ENCODE measurements around the gene DUSP2. TPM values are rescaled to one million over a fixed set of nuclear protein-coding genes. Genes with fewer than 3 reads are reported as not detected.
"Not testable (repeated sequence)": the region's sequence is repeated elsewhere in the genome, so short reads cannot be mapped to it uniquely, and the experiment has no call there.

DUSP2 gene
- total RNA-seq, 4 donors from 2014 or later, result 14.0 to 21.1 (median 15.6) TPM

- no peak for DNase-seq (ENCODE audit: low spot score in 2 of 2)
- 8 to 11% methylated on average over 14 to 31 of the region's 35 CpGs for WGBS, 2 donors
- peak overlapping the region; percentile 12 to 69 (median 50) for H3K4me3 ChIP-seq
- TF ChIP-seq EP300 (IDR thresholded peaks at IDR 0.05) (no peak), POLR2A (IDR thresholded peaks at IDR 0.05) (no peak)
- peaks cover 0 to 13% of the 10 kb centered on the region in 2 donors for H3K27me3 ChIP-seq
- H3K9me3 ChIP-seq, result no peaks in the 10 kb centered on the region
- peak overlapping the region in 2 of 4 donors; percentile 56 to 83 for H3K27ac ChIP-seq
- peaks cover 0 to 32% (median 15%) of the 10 kb centered on the region in 4 donors for H3K4me1 ChIP-seq
- H3K36me3 ChIP-seq, result no peaks in the 10 kb centered on the region
Observed at GRCh38 chr2:96144481-96145035, 682 bp downstream of the DUSP2 start.

- peak overlapping the region in 1 of 4 donors; percentile 83 for H3K27ac ChIP-seq
- no peaks in the 10 kb centered on the region for H3K9me3 ChIP-seq
- TF ChIP-seq CTCF (IDR thresholded peaks at IDR 0.05), result peak in 1 of 5 experiments; percentile 10
- no peak for TF ChIP-seq EP300 (IDR thresholded peaks at IDR 0.05)
- H3K4me1 ChIP-seq, result peaks cover 0 to 31% (median 15%) of the 10 kb centered on the region in 4 donors
- DNase-seq (ENCODE audit: low spot score in 2 of 2), result no peak
- no peaks in the 10 kb centered on the region for H3K36me3 ChIP-seq
- H3K4me3 ChIP-seq, result peak overlapping the region in 2 of 4 donors; percentile 60 to 69
- WGBS, 2 donors, result 89 to 93% methylated on average over 22 to 23 of the region's 23 CpGs
- peaks cover 0 to 13% of the 10 kb centered on the region in 2 donors for H3K27me3 ChIP-seq
Observed at GRCh38 chr2:96143848-96144480, 1.3 kb downstream of the DUSP2 start.

GRCh38 chr2:96143231-96143847 is 1.9 kb downstream of the DUSP2 start:
- peaks cover 0 to 13% of the 10 kb centered on the region in 2 donors for H3K27me3 ChIP-seq
- H3K27ac ChIP-seq, result no peak overlapping the region
- TF ChIP-seq EP300 (IDR thresholded peaks at IDR 0.05) (no peak), POLR2A (IDR thresholded peaks at IDR 0.05) (no peak), CTCF (IDR thresholded peaks at IDR 0.05) (no peak)
- H3K9me3 ChIP-seq, result no peaks in the 10 kb centered on the region
- DNase-seq (ENCODE audit: low spot score in 2 of 2), result no peak
- H3K4me1 ChIP-seq, result peaks cover 0 to 27% (median 15%) of the 10 kb centered on the region in 4 donors
- 81 to 94% methylated on average over 5 to 9 of the region's 10 CpGs for WGBS, 2 donors
- peak overlapping the region in 1 of 4 donors; percentile 60 for H3K4me3 ChIP-seq
- no peaks in the 10 kb centered on the region for H3K36me3 ChIP-seq

DNA sequence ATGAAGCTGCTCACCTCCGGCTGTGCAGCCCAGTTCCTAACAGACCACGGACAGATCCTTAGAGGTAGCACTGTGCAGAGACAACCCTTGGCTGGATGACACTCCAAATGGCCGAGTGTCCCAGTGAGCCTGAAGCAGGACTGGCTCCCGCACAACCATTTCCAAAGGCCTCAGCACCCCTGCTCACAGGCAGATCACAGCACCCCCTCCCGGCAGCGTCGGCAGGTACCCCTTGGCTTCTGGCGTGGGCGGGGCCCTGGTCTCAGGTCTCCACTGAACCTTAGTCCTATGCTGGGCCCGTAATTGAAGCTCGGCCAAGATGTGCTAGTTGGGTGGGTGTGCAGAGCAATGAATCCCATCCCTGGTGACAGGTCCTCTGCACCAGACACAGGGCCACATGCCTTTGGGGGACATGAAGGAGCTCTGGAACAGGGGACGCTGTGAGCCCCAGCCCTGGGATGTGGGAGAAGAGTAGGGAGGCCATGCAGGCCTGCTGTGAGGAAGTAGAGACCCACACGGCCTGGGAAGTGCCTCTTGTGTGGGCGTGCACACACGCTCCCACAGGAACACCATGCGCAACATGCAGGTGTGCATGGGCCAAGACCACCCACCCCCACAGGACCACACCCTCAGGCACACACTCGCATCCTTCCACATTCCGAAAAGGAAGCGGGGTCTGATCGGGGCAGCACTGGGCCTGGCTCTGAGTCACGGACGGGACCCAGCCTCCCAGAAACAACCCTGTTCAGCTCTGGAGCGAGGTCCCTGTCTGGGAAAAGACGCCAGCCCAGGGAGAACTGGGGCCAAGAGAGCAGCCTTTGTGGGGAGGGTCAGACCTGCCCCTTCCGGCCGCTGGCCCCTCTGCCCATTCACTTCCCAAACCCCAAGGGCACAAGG is 2.8 kb downstream of the DUSP2 start:
- H3K4me1 ChIP-seq, result peaks cover 0 to 26% (median 12%) of the 10 kb centered on the region in 4 donors
- H3K27ac ChIP-seq, result no peak overlapping the region
- peaks cover 0 to 14% of the 10 kb centered on the region in 2 donors for H3K27me3 ChIP-seq
- H3K4me3 ChIP-seq, result no peak overlapping the region
- DNase-seq (ENCODE audit: low spot score in 2 of 2), result no peak
- no peaks in the 10 kb centered on the region for H3K9me3 ChIP-seq
- no peaks in the 10 kb centered on the region for H3K36me3 ChIP-seq
- 82 to 83% methylated on average over 15 to 24 of the region's 26 CpGs for WGBS, 2 donors
- TF ChIP-seq EP300 (IDR thresholded peaks at IDR 0.05) (no peak), POLR2A (IDR thresholded peaks at IDR 0.05) (no peak), CTCF (IDR thresholded peaks at IDR 0.05) (no peak)

- WGBS, 2 donors, result 92 to 98% methylated on average over 5 of the region's 5 CpGs
Observed at GRCh38 chr2:96141624-96141967, 3.6 kb downstream of the DUSP2 start.

More at GRCh38 chr2:96141624-96141967, 3.6 kb downstream of the DUSP2 start:
- not testable (repeated sequence) for H3K9me3 ChIP-seq; H3K27ac ChIP-seq; H3K36me3 ChIP-seq; DNase-seq (ENCODE audit: low spot score in 2 of 2); H3K4me3 ChIP-seq
- Histone ChIP-seq H3K4me1 (peaks cover 0 to 22% (median 8%) of the 10 kb centered on the region in 4 donors), H3K27me3 (peaks cover 0 to 18% of the 10 kb centered on the region in 2 donors)
